SU-DHL-6 (cell line): ENCODE measurements around the gene SATB2.

Source experiments
- H2AFZ ChIP-seq: fragments of 200-600 bp; sonication (generic); 2 replicates; pipeline ENCODE4 v1.6.1; 2014; ENCODE audit warnings: low read depth, mild to moderate bottlenecking, moderate library complexity, mixed read lengths, antibody characterized with exemption, low read length; ENCODE audit not compliant: severe bottlenecking
- H3F3A ChIP-seq: fragments of 200-600 bp; shearing (Covaris generic); 2 replicates; pipeline ENCODE4 v1.6.0; 2016; ENCODE audit warnings: antibody characterized with exemption, mild to moderate bottlenecking; ENCODE audit not compliant: insufficient read depth
- H3K27ac ChIP-seq: fragments of 200-600 bp; sonication (generic); 2 replicates; pipeline ENCODE4 v1.5.1; 2016; ENCODE audit warnings: low read depth, mild to moderate bottlenecking, low read length, moderate library complexity, mixed read lengths
- H3K27me3 ChIP-seq: fragments of 200-600 bp; sonication (generic), shearing (Covaris generic); 2 replicates; pipeline ENCODE4 v1.6.0; 2014; ENCODE audit warnings: mild to moderate bottlenecking, low read length
- H3K36me3 ChIP-seq: fragments of 200-600 bp; sonication (generic); 2 replicates; pipeline ENCODE4 v1.6.1; 2014; ENCODE audit warnings: mild to moderate bottlenecking, low read length, mixed read lengths
- H3K4me2 ChIP-seq: fragments of 300-600, 200-600 bp; shearing (Covaris generic), sonication (generic); 2 replicates; pipeline ENCODE4 v1.6.0; 2014; ENCODE audit warnings: low read length, low read depth, mild to moderate bottlenecking; ENCODE audit not compliant: poor library complexity, severe bottlenecking
- H3K4me3 ChIP-seq: fragments of 200-600 bp; sonication (generic); 2 replicates; pipeline ENCODE4 v1.5.1; 2014; ENCODE audit warnings: antibody characterized with exemption, low read length, mild to moderate bottlenecking, mixed read lengths; ENCODE audit not compliant: insufficient read depth, poor library complexity, severe bottlenecking
- H3K79me2 ChIP-seq: fragments of 200-600 bp; sonication (generic); 2 replicates; pipeline ENCODE4 v1.6.1; 2014; ENCODE audit warnings: mild to moderate bottlenecking, low read length, moderate library complexity; ENCODE audit not compliant: insufficient read depth
- H3K9ac ChIP-seq: fragments of 200-600 bp; sonication (generic); 2 replicates; pipeline ENCODE4 v1.7.0; 2014; ENCODE audit warnings: mild to moderate bottlenecking, low read length
- H3K9me2 ChIP-seq: fragments of 200-600 bp; sonication (generic); replicated peaks from 2 replicates; pipeline ENCODE4 v1.6.1; 2014; ENCODE audit warnings: low read length; ENCODE audit not compliant: insufficient read depth
- H3K9me3 ChIP-seq: fragments of 200-600 bp; sonication (generic); 2 replicates; pipeline ENCODE4 v1.6.1; 2014; ENCODE audit warnings: low read length, mixed read lengths; ENCODE audit not compliant: insufficient read depth
- H4K20me1 ChIP-seq: fragments of 200-600 bp; sonication (generic); 2 replicates; pipeline ENCODE4 v1.6.1; 2014; ENCODE audit warnings: low read depth, mild to moderate bottlenecking, antibody characterized with exemption, low read length, moderate library complexity, mixed read lengths
- CTCF ChIP-seq: fragments of 200-600 bp; sonication (generic); IDR thresholded peaks from one replicate; pipeline ENCODE4 v1.5.1; 2017; ENCODE audit warnings: antibody characterized with exemption, mild to moderate bottlenecking, low read length, moderate library complexity; ENCODE audit not compliant: insufficient read depth, poor library complexity, severe bottlenecking
- EZH2phosphoT487 ChIP-seq: fragments of 200-600 bp; sonication (generic), shearing (Covaris generic); conservative IDR thresholded peaks from 2 replicates; pipeline ENCODE4 v1.6.1; 2018; ENCODE audit warnings: mild to moderate bottlenecking, antibody characterized with exemption, low read length, moderate library complexity, mixed read lengths

Gene SATB2

DNA sequence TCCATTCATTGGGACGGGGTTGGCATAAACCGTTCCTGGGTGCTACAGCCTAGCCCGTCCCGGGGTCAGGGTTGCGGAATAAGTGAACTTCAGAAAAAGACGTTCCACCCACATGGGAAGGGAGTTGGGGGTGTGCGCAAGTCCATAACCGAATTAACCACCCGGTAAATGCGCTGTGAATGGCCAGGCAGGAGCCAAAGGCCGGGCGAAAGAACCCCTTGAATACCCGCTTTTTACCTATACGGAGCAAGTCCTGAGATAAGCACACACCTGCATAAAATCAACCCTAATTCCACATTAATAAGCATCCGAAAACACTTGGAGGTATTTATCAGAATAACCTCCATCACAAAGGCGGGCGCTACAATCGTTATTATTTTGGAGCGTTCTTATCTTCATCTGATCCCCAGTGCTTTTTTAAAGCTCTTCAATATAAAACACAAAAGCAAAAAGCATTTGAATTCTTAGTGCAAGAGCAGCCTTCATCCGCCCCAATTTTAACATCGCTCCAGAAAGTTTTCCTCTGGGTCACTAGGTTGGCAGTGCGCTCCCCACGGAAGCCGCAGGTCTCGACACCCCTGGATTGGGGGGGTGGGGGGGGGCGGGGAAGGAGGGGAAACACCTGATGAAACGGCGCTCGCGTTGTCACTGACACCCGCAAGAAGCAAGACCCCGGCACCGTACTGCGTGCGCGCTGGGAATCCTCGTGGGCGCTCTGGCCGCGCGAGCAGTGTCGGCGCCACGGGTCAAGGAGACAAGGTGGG is 1.2 kb downstream of the SATB2 start:
- Histone ChIP-seq H3K36me3 (no peaks in the 10 kb centered on the region), H2AFZ (no peak overlapping the region), H3K9me3 (no peaks in the 10 kb centered on the region), H3F3A (no peaks in the 10 kb centered on the region), H3K4me3 (no peak overlapping the region), H3K27ac (no peak overlapping the region), H4K20me1 (no peaks in the 10 kb centered on the region), H3K27me3 (no peaks in the 10 kb centered on the region), H3K79me2 (no peaks in the 10 kb centered on the region), H3K9ac (no peak overlapping the region), H3K9me2 (no peaks in the 10 kb centered on the region), H3K4me2 (no peak overlapping the region)
- no peak for TF ChIP-seq CTCF
- no peak for TF ChIP-seq EZH2phosphoT487

DNA sequence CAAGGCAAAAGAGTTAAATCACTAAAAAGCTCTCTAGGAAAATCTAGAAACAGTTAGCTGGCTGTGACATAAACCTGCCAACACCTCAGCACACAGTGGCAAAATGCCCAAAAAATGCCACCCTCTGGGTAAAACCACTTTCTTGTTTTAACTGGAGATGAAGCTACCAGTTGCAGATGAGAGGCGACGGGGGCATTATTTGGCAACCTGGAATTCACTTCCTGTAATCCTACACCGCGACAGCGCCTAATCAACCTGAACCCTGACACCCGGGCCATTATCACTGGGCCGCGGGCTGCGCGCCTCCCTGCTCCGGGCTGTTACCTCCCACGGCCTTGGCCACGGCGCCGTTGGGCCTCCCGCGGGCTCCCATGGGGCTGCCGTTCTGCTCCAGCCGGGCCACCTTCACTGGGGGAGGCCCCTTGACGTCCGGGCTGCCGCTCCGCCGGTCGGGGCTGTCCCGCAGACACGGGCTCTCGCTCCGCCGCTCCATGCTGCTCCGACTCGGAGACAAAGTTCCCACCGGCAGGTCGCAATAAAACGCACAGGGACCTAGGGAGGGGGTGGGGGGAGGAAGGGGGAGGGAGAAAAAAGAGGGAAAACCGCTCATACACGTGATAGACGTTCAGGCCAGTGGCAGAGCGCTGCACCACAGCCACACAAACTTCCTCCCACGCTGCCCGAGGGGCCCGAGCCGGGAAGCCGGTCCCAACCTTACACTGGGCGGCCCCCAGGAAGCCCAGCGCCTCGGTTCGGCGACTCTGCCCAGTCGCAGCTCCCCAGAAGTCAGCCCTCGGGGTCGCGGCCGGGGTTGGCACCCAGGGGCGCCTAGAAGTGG is 2.0 kb downstream of the SATB2 start:
- no peaks in the 10 kb centered on the region for H4K20me1 ChIP-seq
- no peak overlapping the region for H3K9ac ChIP-seq
- no peaks in the 10 kb centered on the region for H3K9me3 ChIP-seq
- no peak for TF ChIP-seq EZH2phosphoT487
- TF ChIP-seq CTCF = no peak
- H2AFZ ChIP-seq = no peak overlapping the region
- H3K36me3 ChIP-seq = no peaks in the 10 kb centered on the region
- H3K4me3 ChIP-seq = no peak overlapping the region
- no peaks in the 10 kb centered on the region for H3F3A ChIP-seq
- H3K27ac ChIP-seq = no peak overlapping the region
- H3K4me2 ChIP-seq = no peak overlapping the region
- H3K79me2 ChIP-seq = no peaks in the 10 kb centered on the region
- H3K9me2 ChIP-seq = no peaks in the 10 kb centered on the region
- H3K27me3 ChIP-seq = no peaks in the 10 kb centered on the region

DNA sequence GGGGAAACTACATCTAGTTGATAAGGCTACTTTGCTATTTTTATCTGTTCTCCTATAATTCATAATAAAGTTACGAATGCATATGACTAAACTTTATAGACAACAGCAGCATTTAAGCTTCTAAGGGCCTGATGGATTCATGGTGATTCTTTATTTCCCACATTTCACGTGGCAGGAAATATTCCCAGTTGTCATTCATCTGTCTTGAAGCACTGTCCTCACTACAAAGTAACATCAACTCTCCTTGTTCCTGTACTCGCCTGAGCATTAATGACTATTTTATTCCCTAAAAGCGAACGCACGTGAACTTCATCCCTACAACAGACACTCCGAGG is 2.6 kb downstream of the SATB2 start:
- TF ChIP-seq CTCF (no peak), EZH2phosphoT487 (no peak)
- H3K27me3 ChIP-seq = no peaks in the 10 kb centered on the region
- H3K9ac ChIP-seq = no peak overlapping the region
- H3K79me2 ChIP-seq = no peaks in the 10 kb centered on the region
- no peak overlapping the region for H2AFZ ChIP-seq
- no peaks in the 10 kb centered on the region for H3K36me3 ChIP-seq
- no peak overlapping the region for H3K4me3 ChIP-seq
- H3K9me3 ChIP-seq = no peaks in the 10 kb centered on the region
- no peak overlapping the region for H3K27ac ChIP-seq
- no peaks in the 10 kb centered on the region for H3K9me2 ChIP-seq
- no peaks in the 10 kb centered on the region for H3F3A ChIP-seq
- no peaks in the 10 kb centered on the region for H4K20me1 ChIP-seq
- H3K4me2 ChIP-seq = no peak overlapping the region
